ENCODE data around the gene DSTN.

DSTN gene

GRCh38 chr20:17613328-17614175 is 43.7 kb downstream of the DSTN start:
- no peak for DNase-seq

GRCh38 chr20:17614176-17614811 is 44.4 kb downstream of the DSTN start:
- no peak for DNase-seq

- no peak for DNase-seq
Measured at GRCh38 chr20:17614812-17615644, 45.2 kb downstream of the DSTN start.

- DNase-seq = no peak
Measured at GRCh38 chr20:17615645-17616479, 46.0 kb downstream of the DSTN start.

GRCh38 chr20:17616480-17617211 is 46.8 kb downstream of the DSTN start:
- no peak for DNase-seq

- peak; percentile 32 to 46 for DNase-seq
Measured at GRCh38 chr20:17617212-17617867, 47.5 kb downstream of the DSTN start.

GRCh38 chr20:17617868-17618672 is 48.2 kb downstream of the DSTN start:
- DNase-seq = no peak

GRCh38 chr20:17618673-17619013 is 48.8 kb downstream of the DSTN start:
- no peak for DNase-seq

- DNase-seq = no peak
Measured at GRCh38 chr20:17619351-17620093, 49.6 kb downstream of the DSTN start.

GRCh38 chr20:17620371-17621228 is 50.7 kb downstream of the DSTN start:
- no peak for DNase-seq

GRCh38 chr20:17621229-17621968 is 51.5 kb downstream of the DSTN start:
- DNase-seq = no peak

- no peak for DNase-seq
Measured at GRCh38 chr20:17622086-17622850, 52.4 kb downstream of the DSTN start.

GRCh38 chr20:17622851-17623508 is 53.1 kb downstream of the DSTN start:
- no peak for DNase-seq

GRCh38 chr20:17624070-17624469 is 54.2 kb downstream of the DSTN start:
- DNase-seq = no peak

- DNase-seq = no peak
Measured at GRCh38 chr20:17624551-17625245, 54.8 kb downstream of the DSTN start.

All from activated CD4-positive, alpha-beta T cell treated with anti-CD3 and anti-CD28 coated beads, Interleukin-2, amount 50 U/mL, for 4 hours (primary cell).